ENCODE results near the gene TUBB4B. TPM values are rescaled to one million over a fixed set of nuclear protein-coding genes. Genes with fewer than 3 reads are reported as not detected.

TUBB4B gene
- total RNA-seq, 2 experiments from 2014 or later = 241 to 249 TPM

DNA sequence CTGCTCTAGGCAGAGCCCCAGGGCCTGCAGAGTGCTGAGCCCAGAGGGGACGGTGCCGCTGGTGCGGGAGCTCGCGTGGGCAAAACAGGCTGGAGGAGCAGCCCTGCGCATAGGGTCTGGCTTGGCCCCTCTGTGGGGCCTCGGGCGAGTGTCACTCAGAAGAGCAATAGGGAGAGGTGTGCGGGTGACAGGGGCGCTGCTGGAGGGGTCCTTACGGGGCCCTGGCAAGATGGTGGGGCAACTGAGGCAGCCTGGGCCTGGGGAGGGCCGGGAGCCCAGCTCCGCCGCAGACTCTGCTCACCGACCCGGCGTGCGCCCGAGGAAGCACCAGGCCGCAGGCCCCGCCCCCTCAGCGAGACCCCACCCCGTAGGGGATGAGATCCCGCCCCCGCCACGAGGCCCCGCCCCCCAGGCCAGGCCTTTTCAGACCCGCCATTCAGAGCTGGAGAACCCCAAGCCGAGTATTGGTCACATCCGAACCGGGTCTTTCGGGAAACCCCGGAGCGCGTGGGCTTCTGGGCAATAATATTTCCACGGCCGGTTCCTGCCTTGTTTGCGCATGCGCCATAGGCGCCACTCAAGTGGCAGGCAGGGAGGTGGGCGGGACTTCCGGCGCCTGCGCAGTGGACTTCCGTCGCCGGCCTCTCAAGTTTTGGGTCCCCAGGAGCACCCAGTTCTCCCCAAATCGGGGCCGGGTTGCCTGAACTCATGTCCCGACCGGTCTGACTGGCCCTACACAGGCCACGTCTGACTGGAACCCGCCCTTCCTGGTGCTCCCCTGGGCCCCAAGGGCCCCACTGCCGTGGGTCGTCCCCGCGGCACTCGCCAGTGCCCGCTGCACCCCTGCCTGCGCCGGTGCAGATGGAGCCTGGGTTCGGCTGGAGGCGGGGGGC lies 17.8 kb upstream of the TUBB4B start:
- no peaks in the 10 kb centered on the region for H3K9me3 Mint-ChIP-seq
- no peaks in the 10 kb centered on the region for H3K36me3 Mint-ChIP-seq
- peaks cover 2% of the 10 kb centered on the region for H3K27me3 Mint-ChIP-seq
- POLR2A ChIA-PET = interaction anchor here (0.5 to 4.9 kb wide), 24 partner anchors 9 to 495 kb away, joined by 3 to 43 read pairs (median 4); partner anchors contain the start of genes ANAPC2, DPP7, MAN1B1 and NDOR1
- peak overlapping the region; percentile 82 for H3K27ac Mint-ChIP-seq
- DNase-seq (peak; percentile 98), ATAC-seq (ENCODE audit: low read depth) (peak; percentile 87)
- peaks cover 7% of the 10 kb centered on the region for H3K4me1 Mint-ChIP-seq
- H3K4me3 Mint-ChIP-seq = peak overlapping the region; percentile 84

DNA sequence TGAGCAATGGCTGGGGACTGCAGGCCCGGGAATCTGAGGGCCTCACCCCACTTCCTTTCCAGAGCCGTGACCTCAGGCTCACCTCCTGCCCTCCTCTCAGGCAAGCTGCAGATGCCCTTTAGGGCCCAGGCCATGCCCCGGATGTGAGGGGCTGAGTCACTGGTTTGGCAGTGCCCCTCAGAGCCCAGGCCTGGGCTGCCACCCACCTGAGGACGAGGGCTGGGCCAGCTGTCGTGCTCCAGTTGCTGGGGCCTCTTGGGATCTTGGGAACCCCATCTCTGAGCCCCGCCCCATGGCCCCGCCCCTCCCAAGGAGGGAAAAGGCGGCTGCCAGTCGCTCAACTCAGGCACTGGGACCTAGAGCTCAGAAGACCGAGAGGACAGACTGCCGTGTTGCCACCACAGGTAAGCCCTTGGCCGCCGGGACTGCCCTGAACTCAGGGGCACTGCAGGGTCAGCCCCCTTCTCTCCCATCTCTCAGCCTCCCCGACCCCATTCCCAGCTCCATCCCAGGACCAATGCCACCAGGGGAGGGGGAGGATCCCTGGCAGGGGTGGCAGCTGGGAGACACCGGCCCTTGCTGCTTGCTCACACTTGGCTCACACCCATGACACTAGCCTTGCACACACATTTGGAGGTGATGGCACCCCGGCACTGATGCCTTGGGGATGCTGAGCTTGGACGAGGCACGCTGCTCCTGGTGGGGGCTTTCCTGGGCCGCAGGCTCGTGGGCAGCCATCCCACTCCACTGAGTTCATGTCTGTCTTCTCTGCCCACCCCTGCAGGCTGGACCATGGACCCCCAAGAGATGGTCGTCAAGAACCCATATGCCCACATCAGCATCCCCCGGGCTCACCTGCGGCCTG lies 16.0 kb upstream of the TUBB4B start, which contains the start of gene CYSRT1:
Gene CYSRT1 (plus strand): TSS at position 345 of the 865 bp plus-strand sequence. CDS start 448 bp downstream, at position 793.
- POLR2A ChIA-PET = interaction anchor here (0.6 to 4.9 kb wide), 13 partner anchors 15 to 527 kb away, joined by 3 to 43 read pairs (median 9); partner anchors contain the start of genes ANAPC2, MAN1B1, NDOR1 and SAPCD2
- H3K27me3 Mint-ChIP-seq = peaks cover 2% of the 10 kb centered on the region
- H3K4me1 Mint-ChIP-seq = peaks cover 7% of the 10 kb centered on the region
- peak within 1 kb of the TSS; percentile 82 for H3K27ac Mint-ChIP-seq
- ATAC-seq (ENCODE audit: low read depth) (no peak), DNase-seq (peak; percentile 49)
- H3K36me3 Mint-ChIP-seq = no peaks in the 10 kb centered on the region
- peak within 1 kb of the TSS; percentile 84 for H3K4me3 Mint-ChIP-seq
- H3K9me3 Mint-ChIP-seq = no peaks in the 10 kb centered on the region

DNA sequence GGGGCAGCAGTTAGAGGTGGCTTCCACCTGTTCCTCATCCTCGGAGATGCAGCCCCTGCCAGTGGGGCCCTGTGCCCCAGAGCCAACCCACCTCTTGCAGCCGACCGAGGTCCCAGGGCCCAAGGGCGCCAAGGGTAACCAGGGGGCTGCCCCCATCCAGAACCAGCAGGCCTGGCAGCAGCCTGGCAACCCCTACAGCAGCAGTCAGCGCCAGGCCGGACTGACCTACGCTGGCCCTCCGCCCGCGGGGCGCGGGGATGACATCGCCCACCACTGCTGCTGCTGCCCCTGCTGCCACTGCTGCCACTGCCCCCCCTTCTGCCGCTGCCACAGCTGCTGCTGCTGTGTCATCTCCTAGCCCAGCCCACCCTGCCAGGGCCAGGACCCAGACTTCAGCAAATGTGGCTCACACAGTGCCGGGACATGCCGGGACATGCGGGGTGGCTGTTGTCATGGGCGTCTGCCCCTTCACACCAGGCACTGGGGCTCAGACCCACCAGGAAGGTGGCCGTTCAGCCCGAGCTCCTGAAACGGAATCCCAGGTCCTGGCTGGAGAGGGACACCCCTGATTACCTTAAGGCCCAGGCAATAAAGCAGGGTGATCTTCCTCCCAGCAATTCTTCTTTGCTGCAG lies 15.3 kb upstream of the TUBB4B start:
- no peak overlapping the region for H3K27ac Mint-ChIP-seq
- POLR2A ChIA-PET = interaction anchor here (1.2 to 4.9 kb wide), 6 partner anchors 22 to 156 kb away, joined by 3 to 35 read pairs (median 8); partner anchors contain the start of genes MAN1B1, SAPCD2 and TPRN
- no peak for ATAC-seq (ENCODE audit: low read depth)

DNA sequence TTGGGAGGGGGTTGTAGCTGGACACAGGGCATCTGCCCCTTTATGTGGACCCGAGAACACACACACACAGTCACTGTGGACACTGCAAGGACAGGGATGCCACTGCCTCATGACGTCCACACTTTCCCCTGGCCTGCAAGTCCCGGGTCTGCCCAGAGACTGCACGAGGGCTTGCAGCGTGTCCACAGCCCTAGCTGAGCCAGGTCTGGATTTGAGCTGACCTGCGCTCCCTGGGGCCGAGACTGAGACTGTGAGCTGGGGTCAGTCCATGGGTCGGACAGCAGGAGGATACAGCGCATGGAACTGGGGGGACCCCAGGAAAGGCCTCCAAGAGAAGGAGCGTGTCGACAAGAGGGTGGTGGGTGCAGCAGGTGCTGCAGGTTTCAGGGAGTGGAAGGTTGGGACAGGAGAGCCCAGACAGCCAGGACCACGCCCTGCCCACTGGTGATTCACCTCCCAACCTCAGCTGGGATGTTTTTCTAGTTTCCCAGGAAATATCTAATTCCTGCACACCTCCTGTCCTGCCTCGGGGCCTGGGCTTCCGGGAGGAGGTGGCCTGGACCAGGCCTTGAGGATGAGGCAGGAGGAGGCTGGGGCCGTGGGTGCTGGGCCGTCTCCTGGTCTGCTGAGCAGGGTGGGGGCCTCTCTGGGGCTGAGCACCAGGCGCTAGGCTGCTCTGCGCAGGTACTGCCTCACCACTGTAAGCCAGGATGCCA lies 14.6 kb upstream of the TUBB4B start:
- H3K4me3 Mint-ChIP-seq = no peak overlapping the region
- peaks cover 2% of the 10 kb centered on the region for H3K27me3 Mint-ChIP-seq
- peaks cover 7% of the 10 kb centered on the region for H3K4me1 Mint-ChIP-seq
- H3K27ac Mint-ChIP-seq = no peak overlapping the region
- H3K9me3 Mint-ChIP-seq = no peaks in the 10 kb centered on the region
- DNase-seq (peak; percentile 32), ATAC-seq (ENCODE audit: low read depth) (no peak)
- POLR2A ChIA-PET = interaction anchor here (0.8 to 4.9 kb wide), 8 partner anchors 14 to 157 kb away, joined by 3 to 35 read pairs (median 4); partner anchors contain the start of genes MAN1B1, SAPCD2, TPRN and TUBB4B
- no peaks in the 10 kb centered on the region for H3K36me3 Mint-ChIP-seq

More for the DNA sequence above, 15.3 kb upstream of the TUBB4B start:
- Mint-ChIP-seq H3K9me3 (no peaks in the 10 kb centered on the region), H3K4me3 (no peak overlapping the region), H3K4me1 (peaks cover 7% of the 10 kb centered on the region), H3K27me3 (peaks cover 2% of the 10 kb centered on the region), H3K36me3 (no peaks in the 10 kb centered on the region)
- peak; percentile 39 for DNase-seq

DNA sequence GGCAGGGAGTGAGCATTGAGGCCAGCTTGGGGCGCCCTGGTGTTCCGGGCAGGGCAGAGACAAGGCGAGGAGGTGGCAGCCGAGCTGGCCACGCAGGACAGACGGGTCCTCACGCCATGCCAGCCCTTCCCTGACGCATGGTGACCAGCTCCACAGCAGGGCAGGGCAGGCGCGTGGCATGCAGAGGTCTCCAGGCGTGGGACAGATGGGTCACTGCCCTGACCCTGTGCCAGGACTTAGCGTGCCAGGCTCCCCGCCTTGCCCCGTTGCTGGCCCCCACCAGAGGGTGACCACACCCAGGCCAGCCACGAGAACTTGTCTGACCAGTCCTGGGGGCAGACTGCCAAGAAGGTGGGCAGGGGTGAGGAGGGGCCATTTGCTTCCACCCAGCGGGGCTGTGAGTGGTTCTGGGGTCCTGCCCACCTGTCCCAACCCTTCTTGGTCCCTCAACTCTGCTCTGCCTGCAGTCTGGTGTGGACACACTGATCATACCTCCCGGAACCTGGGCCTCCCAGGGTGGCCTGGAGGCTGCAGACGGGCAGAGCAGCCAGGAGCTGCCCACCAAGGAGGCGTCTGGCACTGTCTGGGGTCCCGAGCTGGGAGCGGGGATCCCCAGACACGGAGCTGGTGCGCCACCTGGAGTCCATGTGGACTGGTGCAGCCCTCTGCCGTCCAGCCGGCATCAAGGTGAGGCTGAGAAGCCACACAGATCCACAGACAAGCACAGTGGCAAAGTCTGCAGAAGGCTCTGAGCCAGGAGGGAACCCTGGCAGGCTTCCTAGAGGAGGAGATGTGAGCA lies 13.8 kb upstream of the TUBB4B start, which contains the start of gene RNF224:
Gene RNF224 (plus strand): TSS at position 449 of the 799 bp plus-strand sequence. CDS start 834 bp downstream, outside the sequence.
- Mint-ChIP-seq H3K27me3 (peaks cover 2% of the 10 kb centered on the region), H3K9me3 (no peaks in the 10 kb centered on the region), H3K27ac (peak within 1 kb of the TSS; percentile 81), H3K4me3 (peak within 1 kb of the TSS; percentile 33), H3K4me1 (peaks cover 7% of the 10 kb centered on the region), H3K36me3 (no peaks in the 10 kb centered on the region)
- DNase-seq = peak; percentile 88
- ATAC-seq (ENCODE audit: low read depth) = peak; percentile 40
- POLR2A ChIA-PET = interaction anchor here (0.8 to 4.9 kb wide), 9 partner anchors 12 to 141 kb away, joined by 3 to 35 read pairs (median 3); partner anchors contain the start of genes ANAPC2, MAN1B1, SSNA1 and TUBB4B

DNA sequence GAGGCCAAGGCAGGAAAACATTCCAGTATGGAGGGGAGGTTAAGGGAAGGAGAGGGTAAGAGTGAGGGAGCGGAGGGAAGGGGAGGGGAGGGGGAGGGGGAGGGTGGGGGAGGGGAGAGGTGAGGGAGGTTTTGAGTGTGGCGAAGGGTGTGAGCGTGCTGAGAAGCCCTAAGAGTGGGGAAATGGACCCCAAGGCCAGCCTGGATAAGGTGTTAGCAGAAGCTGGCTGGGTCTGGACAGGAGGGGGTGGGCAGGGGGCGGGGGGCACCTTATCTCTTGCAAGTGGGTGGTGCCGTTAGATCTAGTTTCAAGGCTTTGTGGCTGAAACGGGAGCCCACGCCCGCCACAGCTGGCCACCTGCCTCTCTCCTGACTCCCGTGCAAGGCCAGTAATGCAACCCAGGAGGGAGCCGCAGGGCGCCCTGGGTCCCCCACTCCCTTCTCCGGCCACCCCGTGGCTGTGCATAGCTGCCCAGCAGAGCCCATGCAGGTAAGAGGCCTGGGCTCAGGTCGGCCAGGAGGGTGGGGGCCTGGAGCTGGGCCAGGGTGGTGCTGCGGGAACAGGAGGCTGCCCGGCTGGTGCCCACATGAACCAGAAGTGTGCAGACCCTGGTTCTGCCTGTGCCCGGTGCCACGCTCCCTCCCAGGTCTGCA lies 13.1 kb upstream of the TUBB4B start:
- Mint-ChIP-seq H3K4me3 (peak overlapping the region; percentile 33), H3K27ac (peak overlapping the region; percentile 81), H3K36me3 (no peaks in the 10 kb centered on the region), H3K27me3 (peaks cover 2% of the 10 kb centered on the region), H3K4me1 (peaks cover 6% of the 10 kb centered on the region), H3K9me3 (no peaks in the 10 kb centered on the region)
- no peak for DNase-seq
- POLR2A ChIA-PET = interaction anchor here (0.8 to 2.5 kb wide), 4 partner anchors 11 to 132 kb away, joined by 3 to 11 read pairs (median 6); partner anchors contain the start of genes ANAPC2 and SSNA1
- ATAC-seq (ENCODE audit: low read depth) = no peak

DNA sequence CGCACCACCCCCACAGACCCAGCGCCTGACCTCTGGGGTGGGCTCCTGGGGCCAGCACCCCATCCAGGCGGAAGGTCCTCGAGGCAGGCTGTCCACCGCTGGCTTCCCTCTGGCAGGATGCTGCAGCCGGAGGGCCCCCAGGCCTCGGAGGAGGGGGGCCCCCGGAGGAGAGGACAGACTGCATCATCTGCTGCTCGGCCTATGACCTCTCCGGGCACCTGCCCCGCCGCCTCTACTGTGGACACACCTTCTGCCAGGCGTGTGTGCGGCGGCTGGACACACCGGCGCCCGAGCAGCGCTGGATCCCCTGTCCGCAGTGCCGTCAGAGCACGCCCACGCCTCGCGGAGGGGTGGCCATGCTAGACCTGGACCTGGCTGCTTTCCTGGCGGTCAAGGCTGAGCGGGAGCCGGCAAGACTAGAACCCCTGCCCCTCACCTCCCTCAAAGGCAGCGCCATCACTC lies 12.6 kb upstream of the TUBB4B start:
- Mint-ChIP-seq H3K4me1 (peaks cover 5% of the 10 kb centered on the region), H3K27ac (no peak overlapping the region), H3K9me3 (no peaks in the 10 kb centered on the region), H3K4me3 (no peak overlapping the region), H3K27me3 (peaks cover 2% of the 10 kb centered on the region), H3K36me3 (no peaks in the 10 kb centered on the region)
- no peak for DNase-seq
- no peak for ATAC-seq (ENCODE audit: low read depth)
- POLR2A ChIA-PET = interaction anchor here (1.5 kb wide), 1 partner anchor 99 kb away, joined by 7 read pairs; no protein-coding TSS in a partner anchor

DNA sequence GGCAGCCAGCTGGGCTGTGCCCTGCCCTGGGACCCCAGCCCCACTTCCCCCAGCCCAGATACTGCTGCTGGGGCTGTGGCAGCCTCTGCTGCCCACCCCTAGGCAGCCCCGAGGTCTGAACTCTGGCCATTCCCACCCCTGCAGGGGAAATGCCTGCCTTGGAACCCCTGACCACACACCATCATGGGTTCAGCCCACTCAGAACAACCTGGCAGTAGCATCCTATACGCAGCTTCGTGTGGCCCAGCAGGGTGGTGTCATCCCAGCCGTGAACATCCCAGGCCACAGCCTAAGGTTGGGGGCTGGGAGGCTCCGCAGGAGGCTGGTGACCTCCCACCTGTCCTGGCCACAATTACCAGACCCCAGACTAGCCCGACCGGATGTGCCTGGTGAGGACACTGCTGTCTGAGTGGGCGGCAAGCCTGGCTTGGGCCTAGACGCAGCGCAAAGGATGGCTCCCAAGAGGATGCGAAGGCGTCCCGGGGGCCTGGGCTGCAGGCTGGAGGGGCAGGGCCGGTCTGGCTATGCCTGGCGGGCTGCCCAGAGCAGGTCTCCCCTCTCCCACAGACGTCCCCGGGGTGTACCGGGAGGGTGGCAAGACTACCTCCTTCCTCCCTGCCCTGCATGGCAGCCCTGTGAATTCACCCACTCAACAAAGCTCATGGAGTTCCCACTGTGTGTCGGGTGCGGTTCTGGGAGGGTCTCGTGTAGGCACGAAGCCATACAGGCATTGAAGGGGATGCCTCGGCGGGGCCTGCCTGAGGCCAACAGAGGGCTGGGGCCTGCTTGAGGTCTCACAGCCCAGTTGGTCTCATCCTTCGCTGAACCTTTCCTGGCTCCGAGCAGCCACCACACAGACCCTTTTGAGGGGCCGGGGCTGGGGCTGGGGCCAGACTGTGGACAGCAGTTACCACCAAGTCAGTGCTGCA lies 11.9 kb upstream of the TUBB4B start:
- Mint-ChIP-seq H3K36me3 (no peaks in the 10 kb centered on the region), H3K27ac (no peak overlapping the region), H3K27me3 (peaks cover 2% of the 10 kb centered on the region), H3K4me1 (peaks cover 4% of the 10 kb centered on the region), H3K4me3 (no peak overlapping the region), H3K9me3 (no peaks in the 10 kb centered on the region)
- POLR2A ChIA-PET = no interaction called here
- no peak for DNase-seq
- no peak for ATAC-seq (ENCODE audit: low read depth)

DNA sequence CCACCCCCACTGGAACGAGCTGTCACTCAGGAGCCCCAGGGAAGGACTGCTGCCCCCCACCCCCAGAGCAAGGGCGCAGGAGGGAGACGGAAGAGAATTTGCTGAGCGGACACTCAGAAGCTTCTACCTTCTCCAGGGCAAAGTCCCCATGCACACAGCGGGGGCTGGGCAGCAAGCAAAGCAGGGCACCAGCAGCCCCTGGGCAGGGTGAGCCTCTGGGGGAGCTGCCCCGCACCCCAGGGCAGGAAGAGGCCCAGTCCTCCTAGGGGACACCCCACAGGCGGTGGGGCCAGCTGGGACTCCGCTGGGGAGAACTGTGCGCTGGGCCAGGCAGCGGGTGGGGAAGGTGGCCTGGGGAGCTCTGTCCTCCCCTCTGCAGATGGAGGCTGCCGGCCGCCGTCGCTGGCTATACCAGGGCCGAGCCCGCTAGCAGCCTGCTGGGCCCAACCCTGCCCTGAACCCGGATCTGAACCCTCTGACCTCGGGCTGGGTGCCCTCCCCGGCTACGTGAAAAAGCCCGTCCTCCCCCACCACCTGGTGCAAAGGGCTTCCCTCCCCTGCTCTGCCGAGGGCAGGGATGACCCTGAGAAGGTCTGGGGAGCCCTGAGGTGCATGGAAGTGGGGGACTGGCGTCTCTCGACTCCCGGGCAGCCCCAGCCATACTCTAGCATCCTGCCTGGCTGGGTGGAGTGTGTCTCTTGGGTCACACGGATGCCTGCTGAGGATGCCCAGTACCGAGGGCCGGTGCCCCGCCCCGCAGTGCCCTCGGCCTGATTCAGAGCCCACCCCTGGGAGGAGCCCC lies 11.0 kb upstream of the TUBB4B start:
- no peak overlapping the region for H3K4me3 Mint-ChIP-seq
- peaks cover 2% of the 10 kb centered on the region for H3K27me3 Mint-ChIP-seq
- H3K36me3 Mint-ChIP-seq = no peaks in the 10 kb centered on the region
- H3K4me1 Mint-ChIP-seq = peaks cover 4% of the 10 kb centered on the region
- POLR2A ChIA-PET = interaction anchor here (1.7 kb wide), 1 partner anchor 11 kb away, joined by 8 read pairs; the partner anchor contains the start of gene TUBB4B
- no peak overlapping the region for H3K27ac Mint-ChIP-seq
- ATAC-seq (ENCODE audit: low read depth) (no peak), DNase-seq (no peak)
- no peaks in the 10 kb centered on the region for H3K9me3 Mint-ChIP-seq

Data from activated naive CD8-positive, alpha-beta T cell treated with anti-CD3 and anti-CD28 coated beads, Interleukin-2, amount 10 ng/mL, durations not matched to agents 7 days and 5 days (primary cell).